Measurements from ENCODE around the gene VARS2.
"Not testable (repeated sequence)": the region's sequence is repeated elsewhere in the genome, so short reads cannot be mapped to it uniquely, and the experiment has no call there.

VARS2 gene

GRCh38 chr6:30914076-30914853 is at the start of gene VARS2:
VARS2 (plus strand) TSS chr6:30914238; CDS start chr6:30914837, 599 bp downstream.
- Histone ChIP-seq H3K9me3 (ENCODE audit: severe bottlenecking) (no peaks in the 10 kb centered on the region), H3K27ac (peak within 1 kb of the TSS; percentile 78), H3K36me3 (peaks cover 71% of the 10 kb centered on the region), H3K4me3 (ENCODE audit: low read depth, low read length) (peak within 1 kb of the TSS; percentile 53), H3K27me3 (ENCODE audit: insufficient read depth, low read depth, severe bottlenecking) (no peaks in the 10 kb centered on the region)
- peak; percentile 97 for DNase-seq
- TF ChIP-seq, protein P1, sequence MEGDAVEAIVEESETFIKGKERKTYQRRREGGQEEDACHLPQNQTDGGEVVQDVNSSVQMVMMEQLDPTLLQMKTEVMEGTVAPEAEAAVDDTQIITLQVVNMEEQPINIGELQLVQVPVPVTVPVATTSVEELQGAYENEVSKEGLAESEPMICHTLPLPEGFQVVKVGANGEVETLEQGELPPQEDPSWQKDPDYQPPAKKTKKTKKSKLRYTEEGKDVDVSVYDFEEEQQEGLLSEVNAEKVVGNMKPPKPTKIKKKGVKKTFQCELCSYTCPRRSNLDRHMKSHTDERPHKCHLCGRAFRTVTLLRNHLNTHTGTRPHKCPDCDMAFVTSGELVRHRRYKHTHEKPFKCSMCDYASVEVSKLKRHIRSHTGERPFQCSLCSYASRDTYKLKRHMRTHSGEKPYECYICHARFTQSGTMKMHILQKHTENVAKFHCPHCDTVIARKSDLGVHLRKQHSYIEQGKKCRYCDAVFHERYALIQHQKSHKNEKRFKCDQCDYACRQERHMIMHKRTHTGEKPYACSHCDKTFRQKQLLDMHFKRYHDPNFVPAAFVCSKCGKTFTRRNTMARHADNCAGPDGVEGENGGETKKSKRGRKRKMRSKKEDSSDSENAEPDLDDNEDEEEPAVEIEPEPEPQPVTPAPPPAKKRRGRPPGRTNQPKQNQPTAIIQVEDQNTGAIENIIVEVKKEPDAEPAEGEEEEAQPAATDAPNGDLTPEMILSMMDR (IDR thresholded peaks at IDR 0.05; ENCODE audit: low read depth, low read length): peak; percentile 42

- Histone ChIP-seq H3K36me3 (no peaks in the 10 kb centered on the region), H3K27ac (no peak overlapping the region), H3K4me3 (ENCODE audit: low read depth, low read length) (no peak overlapping the region), H3K27me3 (ENCODE audit: insufficient read depth, low read depth, severe bottlenecking) (no peaks in the 10 kb centered on the region), H3K9me3 (ENCODE audit: severe bottlenecking) (peaks cover 33% of the 10 kb centered on the region)
- TF ChIP-seq, protein P1 (IDR thresholded peaks at IDR 0.05; ENCODE audit: low read depth, low read length): no peak
- no peak for DNase-seq
Measured at GRCh38 chr6:30864325-30864724, 49.7 kb upstream of the VARS2 start.

- not testable (repeated sequence) for DNase-seq; H3K27me3 ChIP-seq (ENCODE audit: insufficient read depth, low read depth, severe bottlenecking); H3K36me3 ChIP-seq; H3K27ac ChIP-seq; H3K4me3 ChIP-seq (ENCODE audit: low read depth, low read length)
- H3K9me3 ChIP-seq (ENCODE audit: severe bottlenecking): peaks cover 46% of the 10 kb centered on the region
Measured at GRCh38 chr6:30869241-30869749, 44.7 kb upstream of the VARS2 start.

DNA sequence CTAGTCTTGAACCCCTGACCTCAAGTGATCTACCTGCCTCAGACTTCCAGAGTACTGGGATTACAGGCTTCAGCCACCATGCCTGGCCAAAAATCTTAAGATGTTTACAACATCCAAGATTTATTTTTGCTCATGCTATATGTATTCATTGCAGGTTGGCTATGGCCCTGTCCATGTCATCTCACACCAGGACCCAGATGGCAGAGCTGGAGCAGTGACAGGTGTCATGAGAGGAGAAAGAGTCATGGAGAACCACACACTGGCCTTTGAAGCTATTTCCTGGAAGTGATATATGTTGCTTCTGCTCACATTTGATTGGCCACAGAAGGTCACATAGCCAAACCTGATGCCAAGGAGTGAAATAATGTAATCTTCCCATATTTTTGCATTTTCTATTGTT is 43.5 kb upstream of the VARS2 start:
- Histone ChIP-seq H3K36me3 (no peaks in the 10 kb centered on the region), H3K4me3 (ENCODE audit: low read depth, low read length) (no peak overlapping the region), H3K9me3 (ENCODE audit: severe bottlenecking) (peaks cover 50% of the 10 kb centered on the region), H3K27ac (no peak overlapping the region), H3K27me3 (ENCODE audit: insufficient read depth, low read depth, severe bottlenecking) (no peaks in the 10 kb centered on the region)
- TF ChIP-seq, protein P1 (IDR thresholded peaks at IDR 0.05; ENCODE audit: low read depth, low read length): no peak
- DNase-seq: no peak

- H3K27ac ChIP-seq: no peak overlapping the region
- TF ChIP-seq, protein P1 (IDR thresholded peaks at IDR 0.05; ENCODE audit: low read depth, low read length): no peak
- H3K36me3 ChIP-seq: no peaks in the 10 kb centered on the region
- H3K4me3 ChIP-seq (ENCODE audit: low read depth, low read length): no peak overlapping the region
- no peak for DNase-seq
- H3K27me3 ChIP-seq (ENCODE audit: insufficient read depth, low read depth, severe bottlenecking): no peaks in the 10 kb centered on the region
- H3K9me3 ChIP-seq (ENCODE audit: severe bottlenecking): peaks cover 50% of the 10 kb centered on the region
Measured at GRCh38 chr6:30871592-30872183, 42.4 kb upstream of the VARS2 start.

- Histone ChIP-seq H3K9me3 (ENCODE audit: severe bottlenecking) (peaks cover 42% of the 10 kb centered on the region), H3K27ac (no peak overlapping the region), H3K27me3 (ENCODE audit: insufficient read depth, low read depth, severe bottlenecking) (no peaks in the 10 kb centered on the region), H3K36me3 (no peaks in the 10 kb centered on the region), H3K4me3 (ENCODE audit: low read depth, low read length) (no peak overlapping the region)
- TF ChIP-seq, protein P1 (IDR thresholded peaks at IDR 0.05; ENCODE audit: low read depth, low read length): no peak
- DNase-seq: no peak
Measured at GRCh38 chr6:30873137-30873640, 40.8 kb upstream of the VARS2 start.

GRCh38 chr6:30873795-30874194 is 40.2 kb upstream of the VARS2 start:
- not testable (repeated sequence) for H3K4me3 ChIP-seq (ENCODE audit: low read depth, low read length); DNase-seq; H3K36me3 ChIP-seq

More at GRCh38 chr6:30873795-30874194, 40.2 kb upstream of the VARS2 start:
- H3K27ac ChIP-seq; H3K27me3 ChIP-seq (ENCODE audit: insufficient read depth, low read depth, severe bottlenecking): not testable (repeated sequence)
- peaks cover 37% of the 10 kb centered on the region for H3K9me3 ChIP-seq (ENCODE audit: severe bottlenecking)

All from WERI-Rb-1 (cell line).